Right lung (tissue), 5 donors: Measurements from ENCODE around the gene SCUBE1. TPM values are rescaled to one million over a fixed set of nuclear protein-coding genes. Genes with fewer than 3 reads are reported as not detected.

ENCODE experiments used
- DNase-seq, 2 donors: peaks; one replicate each; pipeline ENCODE4 v3.0.0-alpha.2; 2013
- polyA plus RNA-seq, 5 donors: library from polyadenylated mRNA; unstranded; fragments of 120-200 nt; gene quantifications; one replicate each; pipeline versions ENCODE4 v1.2.1 to v1.2.3, GENCODE V29; 2013; ENCODE audit warnings: inconsistent platforms in 1 of 5, low replicate concordance in 1 of 5; ENCODE audit not compliant: insufficient read length in 5 of 5, insufficient read depth in 1 of 5

Gene SCUBE1
- polyA plus RNA-seq, 5 donors: 0.69 to 3.1 (median 1.1) TPM

DNA sequence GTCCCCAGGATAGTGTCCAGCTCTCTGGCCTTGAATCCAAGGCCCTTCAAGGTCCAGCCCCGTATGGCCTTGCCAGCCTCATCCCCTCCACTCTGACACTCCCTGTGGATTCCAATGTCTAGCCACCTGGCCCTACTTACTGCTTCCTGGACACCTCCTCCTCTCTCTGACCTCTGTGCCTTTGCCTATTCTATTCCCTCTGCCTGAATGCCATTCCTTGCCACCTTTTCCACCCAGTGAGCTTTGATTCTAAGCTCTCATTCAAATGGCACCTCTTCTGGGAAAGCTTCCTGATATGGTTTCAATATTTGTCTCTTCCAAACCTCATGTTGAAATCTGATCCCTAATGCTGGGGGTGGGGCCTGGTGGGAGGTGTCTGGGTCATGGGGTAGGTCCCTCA lies 124.4 kb downstream of the SCUBE1 start:
- no peak for DNase-seq

DNA sequence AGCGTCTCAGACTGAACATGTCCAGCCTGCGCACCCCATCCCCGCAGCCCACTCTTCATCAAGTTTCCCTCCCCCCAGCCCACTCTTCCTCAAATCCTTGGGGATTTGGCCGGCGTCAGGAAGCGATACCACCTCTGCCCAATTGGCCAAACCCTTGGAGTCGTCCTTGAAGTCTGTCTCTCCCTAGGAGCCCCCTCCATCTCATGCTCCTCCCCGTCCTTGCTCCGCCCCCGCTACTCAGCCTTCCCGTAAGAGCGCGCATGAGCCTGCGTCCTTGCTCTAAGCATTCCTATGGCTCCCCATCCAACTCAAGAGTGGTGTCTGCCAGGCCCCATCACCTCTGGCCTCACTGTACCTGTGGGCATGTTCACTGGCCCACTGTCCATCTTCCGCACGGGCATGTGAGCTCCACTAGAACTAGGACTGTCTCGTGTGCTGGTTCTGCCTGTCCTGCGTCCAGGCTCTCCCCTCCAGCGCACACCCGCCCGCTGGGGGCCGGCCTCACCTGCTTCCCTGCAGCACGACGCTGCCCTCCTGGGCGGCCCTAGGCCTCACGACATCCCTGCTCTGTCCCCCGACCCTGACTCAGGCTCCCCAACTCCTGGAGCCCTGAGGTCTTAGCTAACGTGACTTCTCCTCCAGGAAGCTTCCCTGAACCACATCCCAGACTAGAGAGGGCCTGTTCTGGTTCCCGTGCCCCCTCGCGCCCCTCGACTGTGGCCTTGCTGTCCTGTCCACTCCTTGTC lies 125.7 kb downstream of the SCUBE1 start:
- no peak for DNase-seq

DNA sequence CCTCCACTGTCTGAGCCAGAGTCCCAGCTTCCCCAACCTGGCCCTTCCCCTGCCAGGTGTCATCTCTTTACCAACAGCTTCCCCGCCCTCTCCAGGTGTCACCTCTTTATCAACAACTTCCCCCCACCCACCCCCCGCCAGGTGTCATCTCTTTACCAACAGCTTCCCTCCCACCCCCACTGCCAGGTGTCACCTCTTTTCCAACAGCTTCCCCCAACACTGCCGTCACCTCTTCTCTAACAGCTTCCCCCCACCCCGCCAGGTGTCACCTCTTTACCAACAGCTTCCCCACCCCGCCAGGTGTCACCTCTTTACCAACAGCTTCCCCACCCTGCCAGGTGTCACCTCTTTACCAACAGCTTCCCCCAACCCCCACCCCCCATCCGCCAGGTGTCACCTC lies 126.4 kb downstream of the SCUBE1 start:
- no peak for DNase-seq

DNA sequence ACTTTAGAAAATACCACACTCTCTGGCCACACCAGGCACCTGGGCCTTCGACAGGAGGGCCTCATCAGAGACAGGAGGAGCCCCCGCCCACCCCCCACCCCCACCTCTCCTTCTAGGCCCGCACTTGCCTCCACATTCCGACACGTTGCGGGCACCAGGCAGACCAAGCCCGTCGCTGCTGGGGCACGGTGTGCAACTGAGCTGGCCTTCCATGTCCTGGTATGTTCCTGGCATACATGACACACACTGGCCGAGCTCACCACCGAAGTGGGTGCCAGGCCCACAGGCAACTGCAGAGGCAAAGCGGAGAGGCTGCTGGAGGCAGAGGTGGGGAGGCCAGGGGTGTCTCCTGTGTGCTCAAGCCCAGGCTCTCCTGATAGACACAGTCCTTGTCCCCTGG lies 129.2 kb downstream of the SCUBE1 start:
- DNase-seq: no peak

DNA sequence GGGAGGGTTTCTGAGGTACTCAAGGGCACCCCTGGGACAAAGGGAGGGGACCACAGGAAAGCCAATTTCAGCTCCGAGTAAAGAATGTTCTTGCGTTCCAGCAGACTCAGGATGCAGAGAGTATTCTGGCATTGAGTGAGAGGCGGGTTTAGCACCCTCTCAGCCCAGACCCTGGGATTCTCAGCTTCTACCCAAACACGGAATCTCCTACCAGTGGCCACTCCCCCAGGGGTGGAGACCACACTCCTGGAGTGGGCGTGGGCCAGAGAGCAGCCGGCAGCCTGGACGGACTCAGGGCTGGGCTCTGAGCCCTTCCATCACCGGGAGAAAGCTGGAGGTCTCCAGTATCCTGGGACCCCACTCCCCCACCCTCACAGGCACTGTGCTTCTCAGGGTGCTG lies 130.1 kb downstream of the SCUBE1 start:
- no peak for DNase-seq

DNA sequence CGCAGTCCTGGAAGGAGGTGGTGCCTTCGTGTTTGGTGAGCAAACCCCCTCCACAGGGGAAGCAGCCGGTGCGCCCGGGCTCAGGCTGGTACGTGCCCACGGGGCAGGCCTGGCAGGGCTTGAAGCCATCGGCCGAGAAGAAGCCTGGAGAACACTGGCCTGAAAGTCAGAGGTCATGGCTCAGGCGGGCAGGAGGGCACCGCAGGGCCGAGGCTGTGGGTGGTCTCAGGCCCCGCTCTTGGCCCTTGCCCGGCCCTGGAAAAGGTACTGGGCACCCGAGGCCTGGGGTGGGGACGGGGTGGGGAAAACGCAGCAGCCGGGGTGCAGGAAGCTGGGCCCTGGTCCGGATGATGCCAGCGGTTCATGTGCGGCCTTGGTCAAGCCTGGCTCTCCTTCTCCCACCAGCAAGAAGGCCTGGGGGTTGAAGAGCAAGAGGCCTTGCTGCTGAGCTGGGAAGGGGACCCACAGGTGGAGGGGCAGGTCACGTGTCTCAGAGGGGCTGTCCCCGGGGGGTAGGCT lies 130.7 kb downstream of the SCUBE1 start:
- no peak for DNase-seq

DNA sequence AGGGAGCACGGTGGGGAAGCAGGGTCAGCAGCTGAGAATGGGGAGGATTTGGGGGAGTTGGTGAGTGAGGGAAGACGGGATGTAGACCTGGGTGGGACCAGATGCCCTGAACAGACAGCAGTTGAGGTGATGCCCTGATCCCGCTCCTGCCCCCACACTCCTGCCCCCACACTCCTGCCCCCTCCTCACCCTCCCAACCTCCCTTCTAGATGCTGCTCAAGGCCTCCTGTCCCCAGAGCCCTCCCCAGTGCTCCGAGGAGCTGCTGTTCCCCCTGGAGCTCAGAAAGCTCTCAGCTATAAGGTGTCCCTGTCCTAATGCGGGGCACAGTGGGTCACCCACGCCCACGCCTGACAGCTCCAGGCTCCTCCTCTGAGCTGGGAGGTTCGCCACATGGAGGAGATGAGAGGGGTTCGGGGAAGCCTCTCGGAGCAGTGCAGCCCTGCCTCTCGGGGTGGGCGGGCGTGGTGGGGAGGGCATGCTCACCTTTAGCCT lies 131.2 kb downstream of the SCUBE1 start:
- no peak for DNase-seq

DNA sequence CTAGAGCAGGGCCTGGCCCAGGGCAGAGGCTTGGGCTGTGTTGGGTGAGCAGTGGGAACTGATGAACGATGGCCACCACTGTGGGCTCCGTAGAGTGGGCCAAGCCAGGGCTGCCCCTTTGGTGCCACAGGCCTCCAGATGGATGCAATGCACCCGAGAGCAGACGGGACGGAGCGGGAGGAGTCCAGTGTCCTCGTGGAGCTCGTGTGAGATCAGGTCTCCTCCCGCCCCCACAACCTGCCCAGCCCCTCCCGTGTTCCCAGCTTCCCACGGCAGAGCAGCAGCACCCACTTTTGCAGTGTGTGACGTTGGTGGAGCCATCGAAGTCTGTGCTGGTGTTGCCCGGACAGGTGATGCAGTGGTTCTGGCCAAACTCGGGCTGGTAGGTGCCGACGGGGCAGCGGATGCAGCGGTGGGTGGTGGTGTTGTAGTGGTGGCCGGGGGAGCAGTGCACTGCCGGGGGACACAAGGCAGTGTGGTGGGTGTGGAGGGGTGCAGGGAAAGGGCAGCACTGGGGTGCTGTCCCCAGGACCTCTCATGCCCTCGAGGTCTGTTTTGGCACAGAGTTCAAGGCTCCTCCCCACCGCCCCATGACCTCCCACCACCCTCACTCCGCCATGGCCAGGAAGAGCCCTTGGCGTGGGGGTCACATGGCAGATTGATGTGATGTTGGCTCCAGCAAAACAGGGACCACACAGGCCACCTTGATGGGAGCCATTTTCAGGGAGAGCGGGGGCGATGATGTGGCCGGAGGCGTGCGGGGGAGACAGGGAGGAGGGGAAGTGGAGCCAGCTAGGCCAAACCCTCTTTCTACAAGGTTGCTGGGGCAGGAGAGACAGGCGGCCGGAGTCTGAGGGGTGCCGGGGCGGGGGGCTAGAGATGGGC lies 132.3 kb downstream of the SCUBE1 start:
- no peak for DNase-seq

DNA sequence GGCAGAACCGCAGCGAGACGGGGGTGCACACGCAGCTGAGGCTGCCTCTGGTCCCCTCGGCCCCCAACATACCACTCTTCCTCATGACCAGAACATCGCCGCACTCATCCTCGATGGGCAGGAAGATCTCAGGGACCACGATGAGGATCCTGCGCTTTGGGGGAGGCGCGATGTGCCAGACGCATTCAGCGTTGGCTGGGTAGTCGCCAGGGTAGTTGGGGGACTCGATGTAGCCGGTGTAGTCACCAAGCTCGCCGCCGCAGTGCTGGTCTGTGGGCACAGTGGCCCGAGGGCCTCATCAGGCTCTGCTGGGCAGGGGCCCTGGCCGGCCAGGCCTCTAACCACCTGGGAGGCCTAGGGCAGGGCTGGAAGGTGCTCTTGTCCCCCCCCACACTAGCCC lies 133.2 kb downstream of the SCUBE1 start:
- no peak for DNase-seq

DNA sequence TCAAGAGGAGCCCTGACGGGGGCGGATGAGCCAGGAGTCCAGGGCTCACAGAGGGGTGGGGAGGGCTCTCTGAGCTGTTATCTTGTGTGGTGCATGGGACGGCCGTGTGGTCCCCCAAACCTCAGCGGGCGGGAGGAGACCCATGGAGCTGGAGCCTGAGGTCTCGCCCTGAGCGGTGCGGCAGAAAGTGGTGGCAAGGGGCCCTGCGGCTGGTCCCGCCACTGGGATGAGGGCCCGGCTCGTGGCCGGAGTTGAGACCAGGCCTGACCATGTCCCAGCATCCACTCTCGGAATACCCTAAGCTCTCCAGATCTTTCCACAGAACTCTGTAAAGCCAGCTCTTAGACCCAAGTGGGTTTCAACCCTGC lies 133.7 kb downstream of the SCUBE1 start:
- DNase-seq: no peak

DNA sequence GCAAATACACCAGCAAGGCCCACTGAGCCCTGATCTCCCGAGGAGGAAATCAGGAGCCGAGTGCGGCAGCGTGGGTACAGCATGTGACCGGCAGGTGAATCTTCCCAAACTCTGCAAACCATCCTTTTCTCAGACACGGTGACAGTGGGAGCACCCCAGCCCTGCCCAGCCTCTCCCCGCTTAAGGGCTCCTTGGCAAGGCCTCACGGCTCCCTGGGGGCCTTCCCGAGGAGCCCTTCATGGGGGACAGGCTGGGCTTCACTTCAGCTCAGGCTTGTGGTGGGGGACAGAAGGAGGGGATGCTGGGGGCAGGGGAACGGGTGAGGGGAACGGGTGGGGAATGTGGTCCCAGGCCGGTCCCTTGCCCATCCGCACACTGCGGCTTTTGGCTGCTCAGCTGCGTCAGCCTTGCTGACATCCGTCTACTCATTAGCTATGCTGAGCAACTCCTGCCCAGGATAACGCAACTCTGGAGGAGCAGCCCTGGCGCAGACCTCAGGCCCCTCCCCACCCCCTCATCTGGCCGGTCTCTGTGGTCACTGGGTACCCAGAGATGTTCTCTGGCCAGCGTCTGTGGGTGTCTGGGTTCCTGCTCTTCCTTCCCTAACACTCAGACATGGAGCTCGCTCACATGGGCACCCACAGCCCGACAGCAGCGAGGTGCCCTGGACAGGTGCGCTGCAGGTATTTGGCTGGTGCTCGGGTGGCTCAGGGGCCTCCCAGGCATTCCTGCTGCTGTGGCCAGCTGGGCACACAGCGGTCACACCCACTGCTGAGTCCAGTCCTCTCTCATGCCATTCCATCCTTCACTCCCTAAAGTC lies 134.3 kb downstream of the SCUBE1 start:
- no peak for DNase-seq

DNA sequence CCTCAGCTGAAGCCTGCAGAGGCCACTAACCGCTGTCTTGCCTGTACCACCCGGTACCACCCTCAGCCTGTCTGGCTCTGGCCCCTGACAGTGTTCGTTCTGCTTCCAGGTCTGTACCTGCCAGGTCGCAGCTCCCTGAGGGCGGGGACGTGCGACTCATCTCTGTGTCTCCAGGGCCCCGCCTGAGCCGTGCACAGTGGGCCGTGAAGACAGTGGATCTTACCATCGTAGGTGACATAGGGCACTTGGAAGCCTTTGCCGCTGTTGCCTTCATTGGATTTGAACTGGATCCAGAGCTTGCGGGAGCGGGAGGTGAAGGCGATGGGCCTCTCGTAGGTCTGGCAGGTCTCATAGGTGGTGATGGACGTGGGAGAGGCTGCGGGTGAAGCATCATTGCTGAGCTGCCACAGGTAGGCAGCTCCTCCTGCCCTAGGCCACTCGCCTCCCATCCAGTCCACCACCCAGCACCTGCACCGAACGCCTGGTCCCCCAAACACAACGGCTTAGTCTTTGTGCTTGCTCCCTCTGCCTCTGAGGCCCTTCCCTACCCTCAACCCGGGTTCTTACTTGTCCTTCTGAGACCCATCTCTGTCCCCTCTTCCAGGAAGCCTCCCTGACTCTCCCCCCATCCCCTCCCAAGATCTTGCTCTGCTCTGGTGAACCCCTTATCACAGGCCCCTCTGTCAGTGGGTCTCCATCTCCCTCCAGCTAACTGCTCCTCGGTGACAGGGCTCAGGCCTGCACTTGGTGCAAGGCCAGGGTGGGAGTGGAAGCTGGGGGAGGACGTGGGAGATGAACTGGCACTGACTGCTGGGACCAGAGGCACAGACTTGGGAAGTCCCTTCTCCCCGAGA lies 135.1 kb downstream of the SCUBE1 start:
- DNase-seq: no peak

DNA sequence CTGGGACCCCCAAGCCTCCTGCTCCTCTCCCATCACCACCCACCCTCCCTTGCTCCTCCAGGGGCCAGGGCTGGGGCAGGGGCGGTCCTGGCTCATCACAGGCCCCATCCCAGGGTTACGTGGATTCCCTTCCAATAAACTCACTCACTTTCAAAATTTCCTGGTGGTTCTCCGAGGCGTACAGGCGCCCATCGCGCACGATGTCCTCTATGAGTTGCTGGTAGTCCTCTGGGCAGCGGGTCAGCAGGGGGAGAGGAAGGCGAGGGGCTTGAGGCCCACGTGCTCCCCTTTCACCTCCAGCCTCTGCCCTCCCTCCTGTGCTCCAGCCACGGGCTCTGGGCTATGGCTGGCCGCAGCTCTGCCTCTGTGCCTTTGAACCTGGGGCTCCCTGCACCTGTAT lies 135.8 kb downstream of the SCUBE1 start:
- no peak for DNase-seq

DNA sequence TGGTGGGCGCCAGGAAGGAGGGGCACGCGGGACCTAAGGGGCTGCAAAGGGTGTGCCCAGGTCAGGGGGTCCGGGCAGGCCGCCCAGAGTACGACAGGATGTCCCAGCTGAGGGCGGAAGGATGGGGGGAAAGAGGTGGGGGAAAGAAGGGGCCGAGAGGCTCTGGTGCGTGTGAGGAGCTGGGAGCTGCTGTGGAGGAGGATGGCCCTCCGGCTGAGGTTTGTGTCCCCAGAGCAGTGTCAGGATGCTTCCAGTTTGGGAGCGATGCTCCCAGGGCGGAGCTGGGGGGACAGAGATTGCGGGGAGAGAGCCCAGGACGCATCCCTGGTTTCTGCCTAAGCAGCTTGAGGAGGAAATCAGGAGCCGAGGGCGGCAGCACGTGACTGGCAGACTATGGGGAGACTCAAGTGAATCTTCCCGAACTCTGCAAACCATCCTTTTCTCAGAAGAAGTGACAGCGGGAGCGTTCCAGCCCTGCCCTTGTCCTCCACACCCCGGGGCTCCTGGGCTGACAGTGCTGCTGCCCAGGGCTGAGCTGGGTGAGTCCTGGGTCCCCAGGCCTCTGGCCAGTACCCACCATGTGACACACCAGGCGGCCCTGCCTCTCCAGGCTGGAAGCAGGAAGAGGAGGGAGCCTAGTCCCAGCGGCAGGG lies 136.5 kb downstream of the SCUBE1 start:
- DNase-seq: no peak

DNA sequence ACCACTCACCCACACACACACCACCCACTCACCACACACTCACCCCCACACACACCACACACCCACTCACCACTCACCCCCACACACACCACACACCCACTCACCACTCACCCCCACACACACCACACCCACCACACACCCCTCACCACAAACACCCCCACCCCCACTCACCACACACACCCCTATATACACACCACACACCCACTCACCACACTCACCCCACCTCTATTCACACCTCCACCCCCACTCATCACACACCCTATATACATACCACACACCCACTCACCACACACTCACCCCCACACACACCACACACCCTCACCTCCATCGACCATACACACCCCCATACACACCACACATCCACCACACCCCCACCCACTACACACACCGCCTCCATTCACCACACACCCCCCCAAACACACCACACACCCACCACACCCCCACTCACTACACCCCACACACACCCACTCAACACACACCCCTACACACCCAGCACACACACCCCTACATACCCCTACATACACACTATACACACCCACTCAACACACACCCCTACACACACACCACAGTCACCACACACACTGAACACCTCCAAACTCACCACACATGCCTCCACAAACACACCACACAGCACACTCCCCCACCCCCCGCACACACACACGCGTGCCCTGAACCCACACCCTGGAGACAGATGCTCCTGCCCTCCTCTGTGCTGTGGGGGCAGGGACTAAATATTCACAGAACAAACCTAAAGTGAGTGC lies 137.2 kb downstream of the SCUBE1 start:
- DNase-seq: no peak

DNA sequence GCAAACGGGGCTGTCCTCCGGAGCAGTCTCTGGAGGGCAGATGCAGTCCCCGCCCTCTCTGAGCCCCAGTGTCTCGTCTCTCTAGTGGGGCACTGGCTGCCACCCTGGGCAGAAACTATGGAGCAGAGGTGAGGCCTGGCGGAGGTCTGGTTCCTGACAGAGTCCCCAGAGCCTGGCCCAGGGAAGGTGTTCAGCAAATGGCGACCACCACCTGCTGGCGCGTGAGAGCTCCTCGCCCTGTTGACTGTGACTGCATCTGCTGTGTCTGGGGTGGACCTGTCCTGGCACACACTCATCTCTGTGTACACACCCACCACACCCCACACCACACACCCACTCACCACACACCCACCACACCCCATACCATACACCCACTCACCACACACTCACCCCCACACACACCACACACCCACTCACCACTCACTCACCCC lies 137.9 kb downstream of the SCUBE1 start:
- DNase-seq: no peak

DNA sequence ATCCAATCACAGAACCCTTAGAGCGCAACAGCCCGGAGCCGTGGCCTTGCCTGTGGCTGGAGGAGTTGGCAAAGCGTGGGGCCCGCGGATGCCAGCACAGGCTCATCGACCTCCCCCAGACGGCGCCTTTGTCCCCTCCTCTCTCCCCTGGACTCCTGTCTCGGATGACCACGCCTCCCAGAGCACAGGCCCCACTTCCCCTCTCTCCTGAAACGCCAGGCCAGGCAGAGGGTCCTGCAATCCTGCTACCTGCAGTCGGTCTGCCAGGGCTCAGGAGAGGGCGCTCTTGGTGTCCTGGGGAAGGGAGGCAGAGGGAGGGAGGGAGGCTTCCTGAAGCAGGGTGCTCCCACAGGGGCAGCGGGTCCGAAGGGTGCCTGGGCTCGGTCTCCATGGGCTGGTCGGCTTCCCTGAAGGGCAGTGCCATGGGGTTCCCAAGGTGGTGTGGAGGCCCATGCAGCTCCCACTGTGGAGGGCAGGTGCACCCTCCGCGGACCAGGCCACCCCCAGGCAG lies 139.6 kb downstream of the SCUBE1 start:
- no peak for DNase-seq

DNA sequence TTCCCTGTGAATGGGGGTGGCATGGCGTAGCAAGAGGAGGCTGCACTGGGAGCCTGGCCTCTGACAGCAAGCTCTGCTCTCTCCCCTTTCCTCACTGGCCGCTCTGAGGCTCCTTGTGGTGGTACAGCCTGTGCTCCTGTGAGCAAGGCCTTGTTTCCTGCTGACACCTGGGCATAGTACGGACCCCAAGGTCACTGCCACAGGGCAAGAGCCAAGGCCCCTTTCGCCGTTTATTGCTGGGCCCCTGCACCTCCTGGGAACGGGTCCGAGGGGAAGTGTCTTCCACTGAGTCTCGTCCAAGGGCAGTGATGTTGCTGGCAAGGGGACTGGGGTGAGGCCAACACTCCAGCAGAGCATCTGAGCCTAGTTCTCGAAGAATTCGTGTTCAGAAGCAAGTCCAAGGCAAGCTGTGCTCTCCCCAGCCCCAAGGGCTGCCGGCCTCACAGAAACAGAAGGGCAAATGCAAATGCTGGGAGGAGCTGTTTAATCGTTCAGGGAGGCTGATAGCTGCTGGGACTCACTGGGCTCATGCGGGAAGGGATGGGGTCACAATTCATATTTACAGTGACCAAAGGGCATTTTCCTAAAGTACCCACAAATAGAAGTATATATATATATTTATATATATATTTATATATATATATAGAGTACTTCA lies 140.3 kb downstream of the SCUBE1 start:
- DNase-seq: no peak

DNA sequence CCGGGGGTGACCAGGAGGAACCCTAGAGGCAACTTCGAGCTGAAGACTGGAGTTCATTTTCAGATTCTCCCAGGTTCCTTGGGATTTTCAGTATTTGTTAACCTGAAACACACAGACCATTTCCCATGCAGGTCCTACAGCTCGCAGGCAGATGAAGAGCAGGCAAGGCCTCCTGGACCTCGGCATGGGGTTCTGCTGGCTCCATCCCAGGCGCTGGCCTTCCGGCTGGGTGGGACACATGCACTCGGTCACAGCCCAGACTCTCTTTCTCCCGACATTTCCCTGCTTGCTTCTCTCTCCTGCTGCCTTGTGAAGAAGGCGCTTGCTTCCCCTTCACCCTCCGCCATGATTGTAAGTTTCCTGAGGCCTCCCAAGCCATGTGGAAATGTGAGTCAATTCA lies 140.8 kb downstream of the SCUBE1 start:
- no peak for DNase-seq
